Stimulated activated CD4-positive, alpha-beta T cell treated with anti-CD3 and anti-CD28 coated beads, Interleukin-2, amount 100 ng/mL, for 4 hours (primary cell): ENCODE measurements around the gene COX4I2.
"Not testable (repeated sequence)": the region's sequence is repeated elsewhere in the genome, so short reads cannot be mapped to it uniquely, and the experiment has no call there.

ENCODE experiments used
- DNase-seq: peaks from one replicate; pipeline ENCODE4 v3.0.0-alpha.2; 2020; ENCODE audit warnings: low read depth

Gene COX4I2

GRCh38 chr20:31607640-31608250, 30.0 kb upstream of the COX4I2 start:
- no peak for DNase-seq

GRCh38 chr20:31608251-31608945, 29.3 kb upstream of the COX4I2 start:
- no peak for DNase-seq

- DNase-seq, result not testable (repeated sequence)
Measured at GRCh38 chr20:31612271-31612640, 25.5 kb upstream of the COX4I2 start.

- DNase-seq, result no peak
Measured at GRCh38 chr20:31615416-31615815, 22.3 kb upstream of the COX4I2 start.

- DNase-seq, result no peak
Measured at GRCh38 chr20:31617432-31618104, 20.1 kb upstream of the COX4I2 start.

GRCh38 chr20:31620246-31620645, 17.5 kb upstream of the COX4I2 start:
- no peak for DNase-seq

GRCh38 chr20:31623123-31623505, 14.6 kb upstream of the COX4I2 start:
- not testable (repeated sequence) for DNase-seq

GRCh38 chr20:31626534-31626933, 11.2 kb upstream of the COX4I2 start:
- not testable (repeated sequence) for DNase-seq

GRCh38 chr20:31628057-31628456, 9.7 kb upstream of the COX4I2 start:
- not testable (repeated sequence) for DNase-seq

- DNase-seq, result no peak
Measured at GRCh38 chr20:31630187-31630790, 7.4 kb upstream of the COX4I2 start.

GRCh38 chr20:31632548-31633338, 5.0 kb upstream of the COX4I2 start:
- DNase-seq, result no peak

- no peak for DNase-seq
Measured at GRCh38 chr20:31633339-31633914, 4.3 kb upstream of the COX4I2 start.

- DNase-seq, result no peak
Measured at GRCh38 chr20:31638317-31638716, 605 bp downstream of the COX4I2 start.

- no peak for DNase-seq
Measured at GRCh38 chr20:31638816-31639215, 1.1 kb downstream of the COX4I2 start.

- no peak for DNase-seq
Measured at GRCh38 chr20:31640259-31640658, 2.5 kb downstream of the COX4I2 start.

- DNase-seq, result no peak
Measured at GRCh38 chr20:31641391-31641790, 3.7 kb downstream of the COX4I2 start.

- no peak for DNase-seq
Measured at GRCh38 chr20:31642837-31643236, 5.1 kb downstream of the COX4I2 start.

- no peak for DNase-seq
Measured at GRCh38 chr20:31643522-31643921, 5.8 kb downstream of the COX4I2 start.

GRCh38 chr20:31644701-31645100, 7.0 kb downstream of the COX4I2 start:
- DNase-seq, result no peak

GRCh38 chr20:31648104-31648503, 10.4 kb downstream of the COX4I2 start:
- DNase-seq, result not testable (repeated sequence)

GRCh38 chr20:31652917-31653396, 15.2 kb downstream of the COX4I2 start:
- no peak for DNase-seq

- DNase-seq, result no peak
Measured at GRCh38 chr20:31653561-31653960, 15.8 kb downstream of the COX4I2 start.
